ENCODE data around the gene CDH24. TPM values are rescaled to one million over a fixed set of nuclear protein-coding genes. Genes with fewer than 3 reads are reported as not detected.

The CDH24 gene
- total RNA-seq, 1 experiment from 2014 or later: 7.9 TPM

- no peaks in the 10 kb centered on the region for H3K9me3 ChIP-seq
- H3K27me3 ChIP-seq (replicated peaks; ENCODE audit: control insufficient read depth, insufficient read depth, low read length): no peaks in the 10 kb centered on the region
- peaks cover 11% of the 10 kb centered on the region for H3K4me1 ChIP-seq
- Mint-ChIP-seq H3K36me3 (ENCODE audit: insufficient read depth, unreplicated experiment) (no peaks in the 10 kb centered on the region), H3K9me3 (ENCODE audit: unreplicated experiment) (no peaks in the 10 kb centered on the region), H3K27ac (ENCODE audit: unreplicated experiment) (no peak overlapping the region), H3K27me3 (ENCODE audit: insufficient read depth, unreplicated experiment) (no peaks in the 10 kb centered on the region), H3K4me3 (ENCODE audit: unreplicated experiment) (no peak overlapping the region), H3K4me1 (ENCODE audit: low read depth, unreplicated experiment) (no peaks in the 10 kb centered on the region)
- TF ChIP-seq, protein P1, sequence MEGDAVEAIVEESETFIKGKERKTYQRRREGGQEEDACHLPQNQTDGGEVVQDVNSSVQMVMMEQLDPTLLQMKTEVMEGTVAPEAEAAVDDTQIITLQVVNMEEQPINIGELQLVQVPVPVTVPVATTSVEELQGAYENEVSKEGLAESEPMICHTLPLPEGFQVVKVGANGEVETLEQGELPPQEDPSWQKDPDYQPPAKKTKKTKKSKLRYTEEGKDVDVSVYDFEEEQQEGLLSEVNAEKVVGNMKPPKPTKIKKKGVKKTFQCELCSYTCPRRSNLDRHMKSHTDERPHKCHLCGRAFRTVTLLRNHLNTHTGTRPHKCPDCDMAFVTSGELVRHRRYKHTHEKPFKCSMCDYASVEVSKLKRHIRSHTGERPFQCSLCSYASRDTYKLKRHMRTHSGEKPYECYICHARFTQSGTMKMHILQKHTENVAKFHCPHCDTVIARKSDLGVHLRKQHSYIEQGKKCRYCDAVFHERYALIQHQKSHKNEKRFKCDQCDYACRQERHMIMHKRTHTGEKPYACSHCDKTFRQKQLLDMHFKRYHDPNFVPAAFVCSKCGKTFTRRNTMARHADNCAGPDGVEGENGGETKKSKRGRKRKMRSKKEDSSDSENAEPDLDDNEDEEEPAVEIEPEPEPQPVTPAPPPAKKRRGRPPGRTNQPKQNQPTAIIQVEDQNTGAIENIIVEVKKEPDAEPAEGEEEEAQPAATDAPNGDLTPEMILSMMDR (IDR thresholded peaks at IDR 0.05; ENCODE audit: insufficient read depth in 1 of 2, low read depth in 1 of 2, low read length in 1 of 2, severe bottlenecking in 1 of 2, unreplicated experiment in 1 of 2): no peak
- BruUV-seq (replicated peaks): no TSS peak
- POLR2A ChIA-PET: interaction anchor here (0.5 to 0.9 kb wide), 2 partner anchors 11 to 70 kb away, joined by 3 to 7 read pairs; partner anchors contain the start of gene PSMB5
- no peaks in the 10 kb centered on the region for H3K36me3 ChIP-seq (ENCODE audit: control insufficient read depth, insufficient read depth, low read length)
- intact Hi-C loops (cut with micrococcal nuclease; ENCODE audit: unreplicated experiment): no loop called here
- DNase-seq: no peak
- CTCF ChIA-PET: interaction anchor here (0.6 to 1.1 kb wide), 3 partner anchors 23 to 80 kb away, joined by 4 to 6 read pairs (median 4); no protein-coding TSS in a partner anchor
- H3K4me3 ChIP-seq (ENCODE audit: low read depth, low read length): no peak overlapping the region
Observed at GRCh38 chr14:23045419-23046357, 11.6 kb downstream of the CDH24 start.

DNA sequence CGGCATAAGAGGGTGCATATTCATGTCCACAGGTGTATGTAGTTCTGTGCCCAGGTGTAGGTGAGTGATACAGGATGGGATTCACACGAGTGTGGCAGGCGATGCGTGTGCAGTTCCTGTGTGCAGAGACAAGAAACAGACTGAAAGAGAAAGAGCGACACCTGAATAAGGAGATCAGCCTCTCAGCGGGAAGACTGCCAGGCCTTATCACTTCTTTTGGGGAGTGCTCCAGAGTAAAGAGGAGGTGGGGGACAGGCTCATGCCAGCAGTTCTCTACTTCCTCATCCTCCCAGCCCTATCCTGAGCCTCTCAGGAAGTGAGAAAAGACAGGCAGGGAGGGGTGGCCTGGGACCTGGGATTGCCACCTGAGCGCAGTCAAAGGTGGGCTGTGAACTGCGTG lies 12.5 kb downstream of the CDH24 start:
- Mint-ChIP-seq H3K36me3 (ENCODE audit: insufficient read depth, unreplicated experiment) (no peaks in the 10 kb centered on the region), H3K27me3 (ENCODE audit: insufficient read depth, unreplicated experiment) (no peaks in the 10 kb centered on the region), H3K27ac (ENCODE audit: unreplicated experiment) (no peak overlapping the region), H3K9me3 (ENCODE audit: unreplicated experiment) (no peaks in the 10 kb centered on the region), H3K4me1 (ENCODE audit: low read depth, unreplicated experiment) (no peaks in the 10 kb centered on the region), H3K4me3 (ENCODE audit: unreplicated experiment) (no peak overlapping the region)
- Histone ChIP-seq H3K27me3 (replicated peaks; ENCODE audit: control insufficient read depth, insufficient read depth, low read length) (no peaks in the 10 kb centered on the region), H3K4me1 (peaks cover 11% of the 10 kb centered on the region), H3K4me3 (ENCODE audit: low read depth, low read length) (no peak overlapping the region), H3K9me3 (no peaks in the 10 kb centered on the region), H3K36me3 (ENCODE audit: control insufficient read depth, insufficient read depth, low read length) (no peaks in the 10 kb centered on the region)
- POLR2A ChIA-PET: no interaction called here
- BruUV-seq (replicated peaks): no TSS peak
- DNase-seq: no peak
- CTCF ChIA-PET: interaction anchor here (1.0 kb wide), 1 partner anchor 49 kb away, joined by 3 read pairs; no protein-coding TSS in a partner anchor
- intact Hi-C loops (cut with micrococcal nuclease; ENCODE audit: unreplicated experiment): no loop called here
- TF ChIP-seq, protein P1 (IDR thresholded peaks at IDR 0.05; ENCODE audit: insufficient read depth in 1 of 2, low read depth in 1 of 2, low read length in 1 of 2, severe bottlenecking in 1 of 2, unreplicated experiment in 1 of 2): no peak

- H3K4me3 ChIP-seq (ENCODE audit: low read depth, low read length): no peak overlapping the region
- no peak for DNase-seq
- POLR2A ChIA-PET: no interaction called here
- H3K9me3 Mint-ChIP-seq (ENCODE audit: unreplicated experiment): no peaks in the 10 kb centered on the region
- H3K36me3 ChIP-seq (ENCODE audit: control insufficient read depth, insufficient read depth, low read length): no peaks in the 10 kb centered on the region
- TF ChIP-seq, protein P1 (IDR thresholded peaks at IDR 0.05; ENCODE audit: insufficient read depth in 1 of 2, low read depth in 1 of 2, low read length in 1 of 2, severe bottlenecking in 1 of 2, unreplicated experiment in 1 of 2): no peak
- BruUV-seq (replicated peaks): no TSS peak
- H3K4me3 Mint-ChIP-seq (ENCODE audit: unreplicated experiment): no peak overlapping the region
- intact Hi-C loops (cut with micrococcal nuclease; ENCODE audit: unreplicated experiment): no loop called here
- CTCF ChIA-PET: interaction anchor here (1.0 kb wide), 1 partner anchor 48 kb away, joined by 3 read pairs; no protein-coding TSS in a partner anchor
- no peaks in the 10 kb centered on the region for H3K9me3 ChIP-seq
- no peaks in the 10 kb centered on the region for H3K36me3 Mint-ChIP-seq (ENCODE audit: insufficient read depth, unreplicated experiment)
- H3K4me1 Mint-ChIP-seq (ENCODE audit: low read depth, unreplicated experiment): no peaks in the 10 kb centered on the region
- H3K27me3 Mint-ChIP-seq (ENCODE audit: insufficient read depth, unreplicated experiment): no peaks in the 10 kb centered on the region
- H3K27me3 ChIP-seq (replicated peaks; ENCODE audit: control insufficient read depth, insufficient read depth, low read length): no peaks in the 10 kb centered on the region
- H3K27ac Mint-ChIP-seq (ENCODE audit: unreplicated experiment): no peak overlapping the region
- peaks cover 11% of the 10 kb centered on the region for H3K4me1 ChIP-seq
Observed at GRCh38 chr14:23043754-23044153, 13.6 kb downstream of the CDH24 start.
